PFSK-1 (cell line): ENCODE results near the gene OBSL1.

ENCODE experiments used
- FOXP2 ChIP-seq: optimal IDR thresholded peaks from 2 replicates; pipeline ENCODE3; 2011; ENCODE audit warnings: borderline replicate concordance, control low read depth, inconsistent platforms; ENCODE audit not compliant: insufficient read depth; ENCODE audit errors: extremely low read length, extremely low read depth
- POLR2AphosphoS5 ChIP-seq: IDR thresholded peaks from 2 replicates; pipeline ENCODE4 v1.6.1; 2012; ENCODE audit warnings: low read depth, mild to moderate bottlenecking, control low read depth, low read length, moderate library complexity
- REST ChIP-seq, 2 experiments: IDR thresholded peaks; 2 replicates each; pipeline versions ENCODE4 v1.6.1 to v1.8.0; 2011 to 2012; ENCODE audit warnings: low read depth in 2 of 2, low read length in 2 of 2, control low read depth in 1 of 2, inconsistent platforms in 1 of 2, mild to moderate bottlenecking in 1 of 2, moderate library complexity in 1 of 2; ENCODE audit not compliant: insufficient read depth in 1 of 2
- SIN3A ChIP-seq: IDR thresholded peaks from 2 replicates; pipeline ENCODE4 v1.6.1; 2012; ENCODE audit warnings: mild to moderate bottlenecking, low read length, moderate library complexity, borderline replicate concordance; ENCODE audit not compliant: insufficient read depth
- TAF1 ChIP-seq: IDR thresholded peaks from 2 replicates; pipeline ENCODE4 v1.6.1; 2012; ENCODE audit warnings: low read length, control low read depth, borderline replicate concordance; ENCODE audit not compliant: insufficient read depth

OBSL1 gene

GRCh38 chr2:219537657-219538488, 33.5 kb downstream of the OBSL1 start:
- TF ChIP-seq SIN3A (no peak), TAF1 (no peak), POLR2AphosphoS5 (no peak), REST (IDR thresholded peaks at IDR 0.05; ENCODE audit: insufficient read depth in 1 of 2, low read depth in 2 of 2, low read length in 2 of 2) (no peak), FOXP2 (no peak)

DNA sequence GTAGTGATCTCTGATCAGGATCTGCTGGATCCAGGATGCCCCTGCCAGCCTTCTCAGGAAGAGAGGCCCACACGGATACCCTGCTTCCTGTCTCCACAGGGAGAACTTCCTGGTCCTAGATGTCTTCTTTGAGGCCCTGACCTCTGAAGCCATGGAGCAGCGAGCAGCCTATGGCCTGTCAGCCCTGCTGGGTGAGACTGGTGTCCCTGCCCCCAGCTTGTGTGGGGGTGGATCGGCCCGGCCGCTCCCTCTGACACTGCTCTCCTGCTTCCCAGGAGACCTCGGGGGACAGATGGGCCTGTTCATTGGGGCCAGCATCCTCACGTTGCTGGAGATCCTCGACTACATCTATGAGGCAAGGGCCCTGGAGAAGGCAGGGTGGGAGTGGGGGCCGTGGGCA, 34.4 kb downstream of the OBSL1 start:
- no peak for TF ChIP-seq FOXP2
- TF ChIP-seq REST (IDR thresholded peaks at IDR 0.05; ENCODE audit: insufficient read depth in 1 of 2, low read depth in 2 of 2, low read length in 2 of 2) = no peak
- no peak for TF ChIP-seq POLR2AphosphoS5
- no peak for TF ChIP-seq TAF1
- TF ChIP-seq SIN3A = no peak

DNA sequence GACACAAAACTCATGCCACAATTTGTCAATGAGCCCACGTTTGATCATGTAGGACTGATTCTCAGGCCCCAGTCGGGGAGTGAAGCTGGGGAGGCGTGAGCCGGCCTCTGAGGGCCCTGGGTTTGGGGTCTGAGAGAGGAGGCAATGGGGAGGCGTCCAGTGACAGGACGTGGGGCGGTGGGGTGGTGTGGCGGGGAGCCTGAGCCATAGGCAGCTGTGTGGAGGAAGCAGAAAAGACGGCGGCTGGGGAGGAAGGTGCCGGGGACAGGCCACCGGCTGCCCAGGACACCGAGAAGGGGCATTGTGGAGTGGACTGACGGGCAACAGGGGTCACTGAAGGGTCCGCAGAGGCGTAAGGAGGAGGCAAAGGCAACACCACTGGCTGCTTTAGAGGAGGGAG, 34.9 kb downstream of the OBSL1 start:
- TF ChIP-seq REST (IDR thresholded peaks at IDR 0.05; ENCODE audit: insufficient read depth in 1 of 2, low read depth in 2 of 2, low read length in 2 of 2) (no peak), FOXP2 (no peak), TAF1 (no peak), POLR2AphosphoS5 (no peak), SIN3A (no peak)

GRCh38 chr2:219533930-219534661, 37.2 kb downstream of the OBSL1 start:
- no peak for TF ChIP-seq REST (IDR thresholded peaks at IDR 0.05; ENCODE audit: insufficient read depth in 1 of 2, low read depth in 2 of 2, low read length in 2 of 2)
- no peak for TF ChIP-seq POLR2AphosphoS5
- no peak for TF ChIP-seq TAF1
- TF ChIP-seq FOXP2 = no peak
- TF ChIP-seq SIN3A = no peak
